Spinal cord (tissue), 4 donors: ENCODE results near the gene UBC. TPM values are rescaled to one million over a fixed set of nuclear protein-coding genes. Genes with fewer than 3 reads are reported as not detected.

Experiments used
- polyA plus RNA-seq, 2 donors: library from polyadenylated mRNA; unstranded; fragments of 120-200 nt; gene quantifications; one replicate each; pipeline ENCODE4 v1.2.1, GENCODE V29; 2013; ENCODE audit not compliant: insufficient read length in 2 of 2
- small RNA-seq: library from RNA; depleted of rRNA; stranded (forward); fragments of <200 nt; gene quantifications from one replicate; pipeline ENCODE3, GENCODE V24; 2014; ENCODE audit warnings: low replicate concordance
- total RNA-seq, 2 donors: library from RNA; depleted of rRNA in 1 of 2; stranded (reverse); fragments of 120-200 nt in 1 of 2; fragments of >200 nt in 1 of 2; gene quantifications; one replicate each; pipeline versions ENCODE4 v1.2.3 to v1.2.4, GENCODE V29; 2013 to 2014

Gene UBC
- total and polyA plus RNA-seq, 4 donors: 1,161 to 1,238 (median 1,201) TPM

Small RNAs within 50 kb of the gene (small RNA-seq; reads per million reads assigned to genes)
- gene MIR5188 (0.06 reads per million), gene RNU6-927P (not detected)

Other genes with a start within 250 kb of the UBC start
- 10 to 100 TPM; 14.9 to 27.4 TPM for gene SCARB1, start 50.8 kb downstream of the UBC start, total RNA-seq
- gene SCARB1, start 50.8 kb downstream of the UBC start, polyA plus RNA-seq: 10 to 100 TPM; 85.0 to 88.4 TPM
- gene DHX37, start 74.5 kb upstream of the UBC start, total RNA-seq: 10 to 100 TPM in 1 of 2 donors, 1 to 10 TPM in 1; 6.3 to 10.5 TPM
- gene DHX37, start 74.5 kb upstream of the UBC start, polyA plus RNA-seq: 10 to 100 TPM in 1 of 2 donors, 1 to 10 TPM in 1; 10.0 to 11.3 TPM
- 10 to 100 TPM in 1 of 2 donors, 1 to 10 TPM in 1; 9.6 to 20.5 TPM for gene BRI3BP, start 79.0 kb upstream of the UBC start, total RNA-seq
- 10 to 100 TPM; 12.7 to 12.9 TPM for gene BRI3BP, start 79.0 kb upstream of the UBC start, polyA plus RNA-seq
- 10 to 100 TPM; 19.8 to 22.0 TPM for gene AACS, start 150.8 kb upstream of the UBC start, total RNA-seq
- gene AACS, start 150.8 kb upstream of the UBC start, polyA plus RNA-seq: 10 to 100 TPM; 26.9 to 37.0 TPM